Lower leg skin (tissue), 3 donors: ENCODE results near the gene TBCD.

Experiments used
- CTCF ChIP-seq, 3 donors: fragments of 450-650 bp; IDR thresholded peaks; one replicate each; pipeline ENCODE4 v1.5.1; 2016; ENCODE audit warnings: antibody characterized with exemption in 3 of 3, mild to moderate bottlenecking in 3 of 3, moderate library complexity in 2 of 3
- POLR2A ChIP-seq, 2 donors: fragments of 450-650 bp; IDR thresholded peaks; one replicate each; pipeline ENCODE4 v1.6.1; 2016 to 2017; ENCODE audit warnings: antibody characterized with exemption in 2 of 2, mild to moderate bottlenecking in 1 of 2, moderate library complexity in 1 of 2

- TF ChIP-seq CTCF (IDR thresholded peaks at IDR 0.05), result no peak
- no peak for TF ChIP-seq POLR2A (IDR thresholded peaks at IDR 0.05)
These were observed 35.4 kb downstream of the TBCD start for GRCh38 chr17:82787081-82787848.
